Amniotic stem cell (primary cell): Measurements from ENCODE around the gene PRDM1.

Experiments
- DNase-seq: peaks from one replicate; lab custom pipeline; 2025; lab: John Stamatoyannopoulos, UW

PRDM1 gene

DNA sequence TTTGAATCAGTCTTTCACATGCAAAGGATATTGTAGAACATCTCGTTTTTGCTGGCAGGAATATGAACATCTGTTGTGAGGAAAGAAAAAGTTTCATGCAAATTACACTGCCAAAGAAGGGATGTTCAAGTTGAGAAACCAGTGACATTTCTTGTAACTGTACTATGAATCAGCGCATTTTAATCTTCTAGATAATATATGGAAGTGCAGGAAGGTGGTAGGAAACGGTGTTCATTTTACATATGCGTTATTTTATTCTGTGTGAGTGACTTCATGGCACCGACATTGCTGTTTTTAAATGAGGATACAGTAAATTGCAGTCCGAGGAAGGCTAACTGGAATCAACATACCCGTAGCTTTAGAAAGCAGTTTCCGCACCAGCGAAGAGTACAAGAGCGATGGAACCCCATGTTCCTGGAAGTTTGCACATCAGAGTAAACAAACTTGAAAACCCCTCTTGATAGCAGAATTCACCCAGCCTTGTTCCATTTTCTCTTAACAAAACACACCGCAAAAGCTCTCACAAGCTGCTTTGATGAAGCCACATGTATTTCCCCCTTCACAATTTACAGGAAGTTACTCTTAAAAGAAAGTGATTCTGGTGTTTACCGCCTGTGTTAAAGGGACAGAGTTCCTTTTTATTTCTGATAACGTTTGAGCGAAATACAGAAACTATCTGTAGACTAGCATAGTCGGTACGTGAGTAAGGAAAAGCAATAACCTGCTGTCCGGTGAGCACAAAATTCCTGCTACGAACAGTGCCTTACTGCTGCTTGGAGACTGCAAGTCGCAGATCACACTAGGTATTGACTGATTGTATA lies 11.5 kb downstream of the PRDM1 start:
- no peak for DNase-seq

DNA sequence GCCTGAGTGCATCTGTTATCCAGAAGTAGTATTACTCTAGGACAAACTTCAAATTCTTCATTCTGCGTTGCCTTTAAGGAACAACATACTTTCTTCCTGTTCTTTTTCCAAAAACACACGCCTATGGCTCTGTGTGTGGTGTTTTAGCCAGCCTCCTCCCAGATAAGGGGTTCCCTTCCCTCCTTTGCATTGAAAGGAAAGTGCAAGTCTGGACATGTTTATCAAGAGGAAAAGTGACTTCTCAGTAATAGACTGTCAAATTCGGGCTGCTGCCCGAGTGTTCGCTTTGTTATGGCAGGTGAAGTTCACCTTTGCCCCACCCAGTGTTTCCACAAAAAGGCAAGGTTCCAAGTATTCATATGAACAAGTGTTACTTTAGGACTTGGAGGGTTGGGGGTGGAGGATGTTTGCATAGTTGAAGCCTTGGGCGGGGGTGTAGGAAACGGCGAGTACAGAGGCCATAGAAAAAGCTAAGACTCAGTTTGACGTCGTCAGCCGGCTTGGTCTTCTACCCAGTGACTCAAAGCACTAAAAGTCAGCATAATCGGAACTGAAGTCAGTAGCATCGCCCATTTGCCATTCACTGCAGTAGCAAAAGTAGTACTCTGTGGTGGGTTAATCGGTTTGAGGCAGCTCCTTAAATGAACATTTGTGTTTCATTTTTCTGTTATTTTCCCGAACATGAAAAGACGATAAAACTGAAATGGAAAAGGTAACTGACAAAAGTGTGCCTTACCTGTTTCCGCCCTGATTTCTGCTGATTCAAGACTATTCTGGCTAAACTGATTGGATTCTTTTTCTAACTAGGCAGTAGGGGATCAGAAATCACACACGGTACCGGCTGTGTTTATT lies 12.5 kb downstream of the PRDM1 start:
- DNase-seq: no peak

DNA sequence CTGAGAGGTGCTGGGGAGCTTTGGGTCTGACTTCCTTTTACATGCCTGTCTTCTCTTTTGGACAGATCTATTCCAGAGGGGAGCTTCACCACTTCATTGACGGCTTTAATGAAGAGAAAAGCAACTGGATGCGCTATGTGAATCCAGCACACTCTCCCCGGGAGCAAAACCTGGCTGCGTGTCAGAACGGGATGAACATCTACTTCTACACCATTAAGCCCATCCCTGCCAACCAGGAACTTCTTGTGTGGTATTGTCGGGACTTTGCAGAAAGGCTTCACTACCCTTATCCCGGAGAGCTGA lies 13.1 kb downstream of the PRDM1 start:
- no peak for DNase-seq

DNA sequence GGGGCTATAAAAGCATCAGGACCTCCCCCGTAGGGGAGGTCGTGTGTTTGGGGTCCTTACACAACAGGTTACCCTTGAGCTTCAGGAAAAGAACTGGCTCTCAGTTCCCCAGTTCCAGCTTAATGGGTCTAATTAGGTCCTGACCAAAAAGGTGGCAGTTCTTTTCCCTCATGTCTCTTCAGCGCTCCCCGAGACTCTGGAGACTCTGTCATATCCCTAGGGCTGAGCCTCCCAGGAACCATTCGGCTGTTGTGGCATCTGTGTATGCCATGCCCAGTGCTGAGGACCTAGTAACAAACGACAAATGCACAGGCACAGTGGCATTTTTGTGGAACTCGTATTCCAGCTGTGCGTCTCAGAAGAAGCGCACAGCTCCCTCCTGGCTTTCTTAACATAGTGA lies 14.6 kb downstream of the PRDM1 start:
- no peak for DNase-seq

DNA sequence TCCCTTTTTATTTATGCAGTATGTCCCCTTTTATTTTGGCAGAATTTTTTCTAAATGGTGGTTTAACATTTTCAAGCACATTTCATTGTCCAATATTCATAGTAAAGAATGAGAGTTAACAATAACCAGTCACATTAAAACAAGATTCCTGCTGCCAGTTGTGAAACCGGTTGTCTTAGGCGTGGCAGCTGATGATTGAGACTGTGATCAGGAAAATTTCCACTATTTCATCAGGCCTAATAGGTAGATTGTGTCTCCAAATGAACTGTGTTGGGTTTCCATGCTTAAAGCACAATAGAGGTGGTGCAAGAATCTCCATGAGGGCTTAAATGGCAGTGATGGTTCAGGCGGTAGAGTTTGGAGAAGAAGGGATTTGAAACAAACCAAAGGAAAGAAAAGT lies 15.3 kb downstream of the PRDM1 start:
- no peak for DNase-seq

DNA sequence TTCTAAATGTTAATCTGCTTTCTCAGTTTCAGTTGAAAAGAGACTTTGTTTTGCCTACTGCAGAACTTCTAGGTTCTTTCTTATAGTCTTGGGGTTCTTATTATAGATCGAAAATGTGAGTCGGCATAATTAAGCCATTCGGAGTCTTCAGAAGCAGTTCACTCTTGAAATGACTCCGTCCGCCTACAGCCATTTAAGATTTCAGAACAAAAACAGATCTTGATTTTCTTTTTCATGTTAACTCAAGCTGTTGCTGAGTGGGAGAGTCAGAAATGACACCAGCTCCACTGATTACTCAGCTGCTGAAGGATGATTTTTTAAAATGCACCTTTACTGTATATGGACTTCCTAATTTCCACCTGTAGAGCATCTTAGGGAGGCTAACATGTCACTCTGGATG lies 15.9 kb downstream of the PRDM1 start:
- DNase-seq: no peak

DNA sequence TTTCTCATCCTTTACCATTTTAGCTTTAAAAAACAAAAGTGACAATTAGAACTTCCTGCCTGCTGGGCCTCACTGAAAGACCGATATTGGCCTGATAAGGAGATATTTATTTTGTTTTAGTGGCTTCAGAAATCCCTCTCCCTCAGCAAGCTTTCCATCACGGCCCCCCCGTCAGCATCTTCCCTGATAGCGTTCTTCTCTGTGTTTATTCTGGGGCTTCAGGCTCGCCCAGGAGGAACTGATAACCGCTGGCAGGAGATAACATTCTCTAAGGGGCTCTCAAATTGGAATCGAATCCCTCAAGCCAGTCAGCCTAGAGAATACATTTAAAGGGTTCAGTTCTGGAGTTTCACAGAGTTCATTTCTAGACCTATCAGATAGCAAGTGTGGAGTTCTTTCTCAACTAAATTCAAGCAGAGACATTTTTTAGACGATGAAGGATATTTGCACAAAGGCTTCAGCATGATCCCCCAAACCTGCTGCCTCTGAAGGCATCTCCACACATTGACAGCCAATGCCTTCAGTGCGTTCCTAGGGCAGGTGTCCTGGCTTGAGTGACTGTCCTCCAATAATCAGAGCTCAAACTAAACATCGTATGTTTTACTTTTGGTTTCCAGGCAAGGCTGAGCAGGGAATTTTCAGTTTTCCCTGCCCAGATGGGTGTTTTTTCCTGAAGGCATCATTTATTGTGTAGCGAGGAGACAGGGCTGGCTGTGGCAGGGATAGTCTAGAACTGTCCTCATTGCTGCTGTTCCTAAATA lies 17.0 kb downstream of the PRDM1 start:
- DNase-seq: no peak

DNA sequence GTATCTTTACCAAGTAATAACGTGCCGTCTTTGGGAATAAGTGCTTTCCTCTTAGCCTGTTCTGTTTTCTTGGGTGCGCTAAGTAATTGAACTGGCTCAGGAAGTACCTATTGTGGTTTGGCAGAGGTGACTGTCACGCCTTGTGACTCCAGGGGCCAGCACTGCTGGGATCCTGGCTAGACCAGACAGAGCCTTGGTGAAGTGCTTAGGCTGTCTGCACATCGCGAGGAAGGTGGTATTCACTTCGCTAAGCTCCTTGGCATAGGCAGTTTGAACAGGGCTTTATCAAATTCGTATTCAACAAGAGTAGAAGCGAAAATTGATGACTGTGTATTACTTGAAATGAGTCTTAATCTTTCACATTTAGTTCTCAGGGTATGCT lies 17.6 kb downstream of the PRDM1 start:
- DNase-seq: no peak

DNA sequence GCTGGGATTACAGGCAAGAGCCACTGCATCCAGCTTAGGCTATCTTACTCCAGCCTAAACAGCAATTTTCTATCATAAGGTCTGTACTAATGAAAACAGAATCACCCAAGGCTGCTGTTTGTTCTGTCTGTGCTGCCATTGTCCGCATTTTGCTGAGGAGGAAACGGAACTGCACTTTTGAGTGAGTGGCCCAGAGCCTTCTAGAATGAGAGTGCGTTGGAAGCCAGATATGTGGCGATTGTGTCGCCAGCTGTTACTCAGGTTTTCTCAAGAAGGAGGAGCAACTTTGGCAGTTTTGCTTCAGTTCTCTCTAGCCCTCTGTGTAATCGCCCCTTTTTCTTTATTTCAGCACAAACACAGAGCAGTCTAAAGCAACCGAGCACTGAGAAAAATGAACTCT lies 18.3 kb downstream of the PRDM1 start:
- no peak for DNase-seq

DNA sequence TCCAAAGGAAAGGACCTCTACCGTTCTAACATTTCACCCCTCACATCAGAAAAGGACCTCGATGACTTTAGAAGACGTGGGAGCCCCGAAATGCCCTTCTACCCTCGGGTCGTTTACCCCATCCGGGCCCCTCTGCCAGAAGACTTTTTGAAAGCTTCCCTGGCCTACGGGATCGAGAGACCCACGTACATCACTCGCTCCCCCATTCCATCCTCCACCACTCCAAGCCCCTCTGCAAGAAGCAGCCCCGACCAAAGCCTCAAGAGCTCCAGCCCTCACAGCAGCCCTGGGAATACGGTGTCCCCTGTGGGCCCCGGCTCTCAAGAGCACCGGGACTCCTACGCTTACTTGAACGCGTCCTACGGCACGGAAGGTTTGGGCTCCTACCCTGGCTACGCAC lies 18.8 kb downstream of the PRDM1 start:
- no peak for DNase-seq

DNA sequence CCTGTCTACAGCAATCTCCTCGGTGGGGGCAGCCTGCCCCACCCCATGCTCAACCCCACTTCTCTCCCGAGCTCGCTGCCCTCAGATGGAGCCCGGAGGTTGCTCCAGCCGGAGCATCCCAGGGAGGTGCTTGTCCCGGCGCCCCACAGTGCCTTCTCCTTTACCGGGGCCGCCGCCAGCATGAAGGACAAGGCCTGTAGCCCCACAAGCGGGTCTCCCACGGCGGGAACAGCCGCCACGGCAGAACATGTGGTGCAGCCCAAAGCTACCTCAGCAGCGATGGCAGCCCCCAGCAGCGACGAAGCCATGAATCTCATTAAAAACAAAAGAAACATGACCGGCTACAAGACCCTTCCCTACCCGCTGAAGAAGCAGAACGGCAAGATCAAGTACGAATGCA lies 19.4 kb downstream of the PRDM1 start:
- no peak for DNase-seq

DNA sequence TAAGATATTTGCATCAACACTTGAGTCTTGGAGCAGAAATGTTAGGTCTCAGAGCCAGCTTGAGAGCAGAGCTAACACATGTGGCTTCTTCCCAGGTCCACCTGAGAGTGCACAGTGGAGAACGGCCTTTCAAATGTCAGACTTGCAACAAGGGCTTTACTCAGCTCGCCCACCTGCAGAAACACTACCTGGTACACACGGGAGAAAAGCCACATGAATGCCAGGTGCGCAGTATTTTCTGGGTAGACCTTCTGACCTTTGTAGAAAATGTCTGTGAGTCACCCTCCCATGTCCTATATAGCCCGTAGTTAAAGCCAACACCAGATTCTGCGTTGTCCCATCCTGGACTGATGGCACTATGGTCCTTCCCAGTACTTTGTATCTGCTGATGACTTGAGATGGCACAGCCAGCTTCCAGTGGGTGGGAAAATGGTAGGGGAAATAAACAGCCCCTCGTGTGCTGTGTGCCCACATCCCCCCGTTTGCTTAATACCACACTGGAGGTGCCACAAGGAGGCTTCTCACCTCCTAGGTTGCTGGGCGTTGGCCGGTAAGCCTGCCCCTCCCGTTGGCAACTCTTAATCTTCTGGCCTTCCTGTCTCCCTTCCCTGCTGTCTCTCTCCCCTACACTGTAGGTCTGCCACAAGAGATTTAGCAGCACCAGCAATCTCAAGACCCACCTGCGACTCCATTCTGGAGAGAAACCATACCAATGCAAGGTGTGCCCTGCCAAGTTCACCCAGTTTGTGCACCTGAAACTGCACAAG lies 20.3 kb downstream of the PRDM1 start:
- DNase-seq: no peak

DNA sequence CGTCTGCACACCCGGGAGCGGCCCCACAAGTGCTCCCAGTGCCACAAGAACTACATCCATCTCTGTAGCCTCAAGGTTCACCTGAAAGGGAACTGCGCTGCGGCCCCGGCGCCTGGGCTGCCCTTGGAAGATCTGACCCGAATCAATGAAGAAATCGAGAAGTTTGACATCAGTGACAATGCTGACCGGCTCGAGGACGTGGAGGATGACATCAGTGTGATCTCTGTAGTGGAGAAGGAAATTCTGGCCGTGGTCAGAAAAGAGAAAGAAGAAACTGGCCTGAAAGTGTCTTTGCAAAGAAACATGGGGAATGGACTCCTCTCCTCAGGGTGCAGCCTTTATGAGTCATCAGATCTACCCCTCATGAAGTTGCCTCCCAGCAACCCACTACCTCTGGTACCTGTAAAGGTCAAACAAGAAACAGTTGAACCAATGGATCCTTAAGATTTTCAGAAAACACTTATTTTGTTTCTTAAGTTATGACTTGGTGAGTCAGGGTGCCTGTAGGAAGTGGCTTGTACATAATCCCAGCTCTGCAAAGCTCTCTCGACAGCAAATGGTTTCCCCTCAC lies 21.0 kb downstream of the PRDM1 start:
- DNase-seq: no peak

DNA sequence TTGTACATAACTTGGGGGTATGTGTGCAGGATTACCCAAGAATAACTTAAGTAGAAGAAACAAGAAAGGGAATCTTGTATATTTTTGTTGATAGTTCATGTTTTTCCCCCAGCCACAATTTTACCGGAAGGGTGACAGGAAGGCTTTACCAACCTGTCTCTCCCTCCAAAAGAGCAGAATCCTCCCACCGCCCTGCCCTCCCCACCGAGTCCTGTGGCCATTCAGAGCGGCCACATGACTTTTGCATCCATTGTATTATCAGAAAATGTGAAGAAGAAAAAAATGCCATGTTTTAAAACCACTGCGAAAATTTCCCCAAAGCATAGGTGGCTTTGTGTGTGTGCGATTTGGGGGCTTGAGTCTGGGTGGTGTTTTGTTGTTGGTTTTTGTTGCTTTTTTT lies 22.0 kb downstream of the PRDM1 start:
- DNase-seq: no peak

DNA sequence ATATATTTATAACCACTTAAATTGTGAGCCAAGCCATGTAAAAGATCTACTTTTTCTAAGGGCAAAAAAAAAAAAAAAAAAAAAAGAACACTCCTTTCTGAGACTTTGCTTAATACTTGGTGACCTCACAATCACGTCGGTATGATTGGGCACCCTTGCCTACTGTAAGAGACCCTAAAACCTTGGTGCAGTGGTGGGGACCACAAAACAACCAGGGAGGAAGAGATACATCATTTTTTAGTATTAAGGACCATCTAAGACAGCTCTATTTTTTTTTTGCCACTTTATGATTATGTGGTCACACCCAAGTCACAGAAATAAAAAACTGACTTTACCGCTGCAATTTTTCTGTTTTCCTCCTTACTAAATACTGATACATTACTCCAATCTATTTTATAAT lies 22.9 kb downstream of the PRDM1 start:
- no peak for DNase-seq

DNA sequence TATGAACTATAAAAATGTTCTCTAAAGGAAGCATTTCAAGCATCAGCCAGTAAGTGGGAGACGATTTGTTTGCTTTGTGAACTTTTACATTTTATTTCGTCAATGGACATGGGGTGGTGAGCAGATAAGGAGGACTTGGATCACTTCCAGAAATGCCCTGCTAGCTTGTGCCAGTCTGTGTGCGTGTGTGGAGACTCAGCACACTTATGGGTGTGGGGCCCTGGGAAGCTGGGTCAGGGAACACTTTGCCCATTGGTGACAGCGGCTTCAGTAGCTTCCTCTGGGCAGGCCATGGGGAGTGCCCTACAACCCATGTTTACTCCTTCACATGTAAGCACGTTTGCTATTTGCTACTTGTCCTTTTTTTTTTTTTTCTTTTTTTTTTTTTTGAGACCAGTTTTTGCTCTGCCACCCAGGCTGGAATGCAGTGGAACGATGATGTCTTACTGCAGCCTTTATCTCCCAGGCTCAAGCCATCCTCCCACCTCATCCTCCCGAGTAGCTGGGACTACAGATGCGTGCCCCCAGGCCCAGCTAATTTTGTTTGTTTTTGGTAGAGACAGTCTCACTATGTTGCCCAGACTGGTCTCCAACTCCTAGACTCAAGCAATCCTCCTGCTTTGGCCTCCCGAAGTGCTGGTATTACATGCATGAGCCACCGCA lies 24.2 kb downstream of the PRDM1 start:
- DNase-seq: no peak

DNA sequence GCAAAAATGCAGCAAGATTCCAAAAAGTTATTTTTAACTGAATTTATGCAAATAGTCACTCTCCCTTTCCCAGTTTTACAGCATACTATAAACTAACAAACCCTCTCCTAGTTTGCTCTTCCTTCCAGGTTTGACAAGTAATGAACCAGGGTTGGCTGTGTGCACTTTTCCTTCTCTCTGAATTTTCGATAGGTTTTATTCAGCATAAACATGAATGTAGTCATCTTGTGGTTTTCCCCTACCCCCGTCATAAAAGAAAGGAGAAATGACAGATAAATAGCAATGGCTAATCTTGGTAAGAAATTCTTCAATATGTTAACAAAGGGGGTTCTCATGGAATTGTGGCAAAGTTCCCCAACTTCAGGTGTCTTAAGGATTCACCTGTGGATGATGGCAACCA lies 26.3 kb downstream of the PRDM1 start:
- no peak for DNase-seq

DNA sequence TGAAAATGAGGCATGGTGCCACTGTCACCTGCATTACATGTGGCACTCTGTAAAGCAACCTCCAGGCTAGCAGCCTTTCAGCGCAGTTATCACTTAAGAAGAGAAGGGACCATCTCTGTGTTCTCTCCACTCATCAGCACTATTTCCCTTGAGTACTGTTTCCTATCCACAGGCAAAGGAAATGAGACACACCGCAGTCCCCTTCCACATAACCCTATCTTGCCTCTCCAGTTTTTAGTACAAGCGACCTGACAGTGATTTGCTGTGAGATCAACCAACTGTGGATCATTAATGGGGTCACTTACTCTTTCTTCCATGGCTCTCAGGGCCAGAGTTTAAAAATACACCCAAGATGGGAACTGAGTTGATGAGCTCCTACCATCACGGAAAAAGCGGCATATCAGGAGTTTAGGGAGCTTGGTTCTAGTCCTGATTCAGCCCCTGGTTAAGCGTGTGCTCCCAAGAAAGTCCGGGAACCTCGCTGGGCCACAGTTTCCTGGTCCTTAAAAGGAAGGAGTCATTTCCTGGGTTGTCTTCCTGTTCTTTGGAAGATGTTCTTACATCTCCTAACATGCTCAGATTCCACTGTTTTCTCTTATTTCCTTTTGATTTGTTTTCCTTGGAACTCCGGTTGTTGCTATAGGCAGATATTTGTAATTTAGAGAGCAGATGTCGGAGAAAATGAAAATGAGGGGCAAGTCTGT lies 27.3 kb downstream of the PRDM1 start:
- DNase-seq: no peak

DNA sequence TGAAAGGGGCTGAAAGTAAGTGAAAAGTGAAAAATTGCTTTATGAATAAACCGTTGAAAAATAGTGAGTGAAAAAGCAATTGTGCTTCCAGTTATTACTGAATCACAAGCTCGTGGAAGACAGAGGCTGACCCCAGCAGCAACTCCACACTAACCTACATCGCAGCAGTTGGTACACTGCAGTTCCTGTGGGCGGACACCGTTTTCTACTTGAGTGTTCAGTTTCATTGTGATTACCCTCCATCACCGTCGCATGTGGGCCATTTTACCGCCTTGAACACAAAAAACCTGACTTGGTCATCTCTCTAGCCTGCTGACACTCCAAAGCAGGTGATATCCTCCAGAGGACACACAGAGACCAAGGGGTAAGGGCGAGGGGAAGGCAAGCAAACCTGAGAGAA lies 28.4 kb downstream of the PRDM1 start:
- DNase-seq: no peak

DNA sequence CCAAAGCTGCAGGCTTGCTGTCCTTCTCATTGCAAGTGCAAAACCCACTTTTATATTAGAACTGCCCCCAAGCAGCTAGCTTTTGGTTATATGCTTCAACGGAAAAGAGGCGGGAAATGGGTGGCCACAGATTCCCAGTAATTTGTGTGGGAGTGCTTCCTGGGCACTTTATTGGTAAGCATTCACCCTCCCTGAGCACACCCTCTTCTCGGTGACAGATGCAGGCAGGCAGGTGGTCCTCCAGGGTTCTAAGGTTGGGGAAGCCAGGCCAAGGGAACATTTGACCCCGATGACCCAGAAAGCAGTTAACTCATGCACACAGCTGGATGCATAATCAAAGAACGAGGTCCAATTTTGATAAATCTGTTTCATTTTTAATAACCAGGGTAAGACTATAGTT lies 29.1 kb downstream of the PRDM1 start:
- no peak for DNase-seq
